DLD1 (cell line): Measurements from ENCODE around the gene GRM8.

ENCODE experiments used
- in situ Hi-C: cut with HindIII; loops from 2 replicates; pipeline ENCODE4 v1.10.0; 2017; ENCODE audit warnings: low sequenced_read_pairs

Gene GRM8

GRCh38 chr7:127252778-127253280, at the start of gene GRM8:
TSS of gene GRM8 (minus strand) at chr7:127252941.
- in situ Hi-C loops: no loop called here

- in situ Hi-C loops: no loop called here
Measured at GRCh38 chr7:127290801-127291361, 38.1 kb upstream of the GRM8 start.

DNA sequence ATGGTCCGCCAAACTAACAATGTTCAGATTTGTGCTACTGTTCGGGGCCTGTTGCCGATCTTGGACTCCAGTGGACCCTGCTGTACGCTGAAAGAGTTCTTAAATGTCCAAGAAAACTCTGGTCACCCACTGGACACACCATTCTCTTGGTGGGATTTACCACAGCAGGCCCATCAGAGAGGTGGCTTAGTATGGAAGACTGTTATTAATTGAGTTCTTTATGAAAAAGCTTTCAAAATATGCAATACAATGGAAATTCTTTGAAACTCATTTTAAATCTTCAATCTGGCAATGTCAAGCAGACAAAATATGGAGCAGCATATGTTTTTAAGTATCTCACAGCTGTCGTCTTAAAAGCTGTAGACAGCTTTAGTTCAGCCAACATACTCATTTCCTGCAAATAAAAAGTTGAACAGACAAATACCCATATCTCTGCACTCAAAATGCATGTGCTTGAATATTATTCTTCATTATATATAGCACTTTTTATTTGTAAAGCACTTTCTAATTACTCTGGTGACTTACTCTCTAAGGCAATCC, 37.4 kb upstream of the GRM8 start:
- in situ Hi-C loops: no loop called here

- in situ Hi-C loops: no loop called here
Measured at GRCh38 chr7:127287133-127287532, 34.4 kb upstream of the GRM8 start.

DNA sequence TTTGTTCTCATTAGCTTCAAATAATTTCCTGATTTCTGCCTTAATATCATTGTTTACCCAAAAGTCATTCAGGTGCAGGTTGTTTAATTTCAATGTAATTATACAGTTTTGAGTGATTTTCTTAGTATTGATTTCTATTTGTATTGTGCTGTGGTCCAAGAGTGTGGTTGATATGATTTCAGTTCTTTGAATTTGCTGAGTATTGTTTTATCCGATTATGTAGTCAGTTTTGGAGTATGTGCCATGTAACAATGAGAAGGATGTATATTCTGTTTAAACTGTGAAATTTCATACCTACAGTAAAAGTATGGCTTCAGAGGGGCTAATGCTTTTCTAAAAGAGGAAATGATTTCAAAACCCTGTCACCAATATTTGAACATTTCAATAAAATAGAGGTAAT, 17.4 kb upstream of the GRM8 start:
- in situ Hi-C loops: no loop called here

GRCh38 chr7:127266047-127266446, 13.3 kb upstream of the GRM8 start:
- in situ Hi-C loops: no loop called here

- in situ Hi-C loops: no loop called here
Measured at GRCh38 chr7:127264219-127264618, 11.5 kb upstream of the GRM8 start.

- in situ Hi-C loops: no loop called here
Measured at GRCh38 chr7:127258111-127258510, 5.4 kb upstream of the GRM8 start.

DNA sequence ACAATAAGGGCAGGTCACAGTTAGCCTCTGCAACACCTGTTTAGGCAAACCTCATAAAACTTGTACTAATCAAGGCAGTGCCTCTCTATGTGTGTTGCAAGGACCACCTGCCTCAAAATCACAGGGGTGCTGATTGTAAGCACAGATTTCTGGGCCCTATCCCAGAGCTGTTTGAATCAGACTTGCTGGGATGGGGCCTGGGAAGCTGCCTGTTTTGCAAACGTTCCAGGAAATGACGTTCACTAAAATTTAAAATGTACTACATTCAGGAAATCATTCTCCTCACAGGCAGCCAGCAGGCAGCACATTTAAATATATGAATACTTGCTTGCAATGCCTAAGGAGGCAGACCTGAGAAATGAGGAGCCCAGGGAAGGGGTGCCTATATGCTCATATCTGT, 4.3 kb upstream of the GRM8 start:
- in situ Hi-C loops: no loop called here

GRCh38 chr7:127256041-127256725, 3.4 kb upstream of the GRM8 start:
- in situ Hi-C loops: no loop called here

DNA sequence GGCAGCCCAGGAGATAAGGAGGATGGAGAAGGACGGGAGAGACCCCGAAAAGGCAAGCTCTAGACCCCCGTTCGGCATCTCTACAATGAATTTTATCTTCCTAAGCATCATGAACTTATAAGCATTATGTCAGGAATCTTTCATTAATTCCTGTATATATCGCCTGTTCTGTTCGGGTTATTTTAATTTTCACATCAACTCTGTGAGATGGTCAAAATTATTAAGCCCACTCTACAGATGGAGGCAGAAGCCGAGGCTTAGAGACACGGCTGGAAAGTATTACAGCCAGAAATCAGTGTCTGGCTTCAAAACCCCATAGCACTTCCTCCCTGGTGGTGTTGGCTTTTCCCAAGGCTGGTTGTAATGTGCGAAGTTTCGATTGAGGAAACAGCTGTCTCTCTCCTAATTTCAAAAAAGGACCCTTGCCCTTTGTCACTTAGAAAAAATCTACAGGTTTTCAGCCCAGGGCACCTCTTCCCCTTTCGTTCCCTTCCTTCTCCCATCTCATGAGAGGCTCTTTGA, 1.5 kb upstream of the GRM8 start:
- in situ Hi-C loops: no loop called here

DNA sequence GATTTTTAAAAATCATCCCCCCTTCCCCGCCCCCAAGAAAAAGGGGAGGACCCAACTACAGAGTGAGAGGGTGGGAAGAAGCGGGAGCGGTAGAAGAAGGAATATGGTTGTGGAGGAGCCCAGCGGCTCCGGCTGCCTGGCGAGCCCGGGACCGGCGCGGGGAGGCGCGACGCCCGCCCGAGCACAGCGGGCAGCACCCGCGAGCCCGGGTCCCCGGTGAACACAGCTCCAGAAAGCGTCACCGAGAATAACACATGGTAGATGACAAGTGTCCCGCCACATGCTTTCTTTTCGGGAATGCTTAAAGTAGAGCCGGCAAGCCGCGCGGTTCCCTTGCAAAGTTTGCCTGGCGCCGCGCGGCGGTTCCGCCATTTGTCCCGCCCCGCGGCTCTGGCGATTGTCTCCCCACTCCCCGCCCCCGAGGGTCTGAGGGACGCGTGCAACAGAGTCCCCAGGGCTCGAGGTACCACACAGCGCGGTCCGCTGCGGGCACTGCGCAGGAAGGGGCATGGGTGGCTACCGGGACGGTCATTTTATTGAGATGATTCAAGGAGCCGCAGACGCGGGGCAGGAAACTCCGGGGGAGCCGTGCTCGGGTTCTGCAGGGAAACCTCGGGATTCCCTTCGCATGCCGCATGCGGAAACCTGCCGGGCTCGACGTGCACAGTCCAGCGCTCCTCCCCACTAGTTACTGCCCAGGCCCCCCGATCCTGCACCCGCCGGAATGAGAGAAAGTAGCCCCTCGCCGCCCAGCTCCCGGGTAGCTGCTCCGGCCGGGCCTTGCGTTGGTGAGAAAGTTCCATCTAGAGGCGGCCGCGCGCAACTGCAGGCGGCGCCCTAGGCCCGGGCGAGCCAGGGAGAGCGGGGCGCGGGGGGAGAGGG, 781 bp upstream of the GRM8 start:
- in situ Hi-C loops: no loop called here

DNA sequence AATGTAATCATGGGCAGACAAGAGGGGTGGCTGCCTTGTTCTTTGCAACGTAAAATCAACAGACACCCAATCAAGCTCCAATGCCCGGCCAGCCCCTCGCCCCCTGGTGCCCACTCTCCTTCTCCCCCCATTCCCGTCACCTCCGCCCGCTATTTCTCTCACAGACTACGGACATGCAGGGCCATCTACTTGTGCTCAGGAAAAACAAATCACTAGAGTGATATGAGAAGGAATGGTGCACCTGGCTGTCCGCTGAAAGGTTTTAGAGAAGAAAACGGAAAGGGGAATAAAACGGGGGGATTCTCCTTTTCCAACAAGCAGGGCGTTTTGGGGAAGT, 396 bp downstream of the GRM8 start:
- in situ Hi-C loops: no loop called here

DNA sequence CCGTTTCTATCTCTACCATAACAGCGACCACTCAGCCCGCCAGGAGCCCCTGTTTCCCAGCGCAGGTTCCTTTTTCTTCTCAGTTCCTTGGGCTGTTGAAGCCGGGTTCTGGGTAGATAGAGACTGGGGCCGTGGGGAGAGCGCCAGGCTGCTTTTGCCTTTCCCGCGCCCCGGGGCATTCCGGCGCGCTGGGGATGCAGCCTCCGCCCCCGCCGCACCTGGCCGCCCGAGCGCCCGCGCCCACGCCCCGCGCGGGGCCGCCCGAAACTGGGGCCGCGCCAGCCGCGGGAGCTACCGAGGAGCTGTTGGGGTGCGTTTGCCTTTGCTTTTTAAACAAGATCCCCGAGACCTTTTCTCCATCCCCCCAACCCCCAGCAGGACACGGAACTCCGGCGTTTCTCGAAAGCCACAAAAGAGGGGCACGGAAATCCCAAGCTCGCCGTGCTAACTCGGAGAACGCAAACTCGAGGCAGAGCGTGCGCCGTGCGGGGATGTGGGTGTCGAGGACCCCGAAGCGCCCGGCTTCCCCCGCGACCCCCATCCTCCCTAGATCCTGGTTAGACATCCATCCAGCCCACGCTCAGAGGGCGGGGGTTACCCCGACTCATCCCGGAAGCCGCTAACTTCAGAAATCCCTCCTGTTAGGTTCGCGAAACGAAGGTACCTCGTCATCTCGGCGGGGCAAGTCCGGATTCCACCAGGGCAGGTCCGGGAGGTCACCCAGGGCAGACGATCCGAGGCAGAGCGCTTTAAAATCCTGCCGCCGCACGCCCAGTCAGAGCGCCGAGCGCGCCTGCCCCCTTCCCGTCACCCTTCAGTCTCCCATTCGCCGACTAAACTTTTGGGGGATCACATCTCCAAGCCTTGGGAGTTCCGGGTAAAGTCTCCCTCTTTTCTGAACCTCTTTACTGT, 1.0 kb downstream of the GRM8 start:
- in situ Hi-C loops: no loop called here

- in situ Hi-C loops: no loop called here
Measured at GRCh38 chr7:127251036-127251464, 1.7 kb downstream of the GRM8 start.

DNA sequence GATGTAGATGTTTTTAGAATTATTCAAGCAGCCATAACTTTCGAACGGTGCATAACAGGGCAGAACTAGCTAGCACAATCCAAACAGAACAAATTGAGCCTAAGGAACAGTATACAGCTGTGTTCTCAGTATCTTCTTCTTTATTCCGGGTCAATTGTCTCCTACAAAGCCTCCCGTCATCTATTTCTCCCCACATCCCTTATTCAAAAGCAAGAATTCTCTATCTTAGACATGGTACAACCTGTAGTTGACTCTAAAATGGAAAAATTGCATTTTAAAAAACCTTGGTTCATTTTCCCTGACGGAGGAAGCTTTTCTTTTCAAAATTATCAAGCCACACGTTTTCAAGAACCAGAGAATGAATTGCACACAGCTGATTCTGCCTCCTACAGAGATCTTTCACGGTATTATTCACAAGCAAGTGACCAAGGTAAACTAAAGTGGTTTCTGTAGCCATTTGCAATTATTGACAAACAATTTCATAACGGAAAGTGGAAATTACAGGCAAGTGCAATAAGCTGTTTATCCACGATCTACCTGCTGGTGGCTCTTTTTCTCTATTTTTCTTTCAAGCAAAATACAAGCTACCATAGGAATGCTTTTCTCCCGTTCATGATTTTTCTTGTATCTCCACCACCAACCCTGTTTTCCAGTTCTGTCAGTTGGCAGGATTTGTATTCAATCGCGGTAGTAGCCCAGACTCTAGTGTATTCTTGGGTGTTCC, 2.3 kb downstream of the GRM8 start:
- in situ Hi-C loops: no loop called here

- in situ Hi-C loops: no loop called here
Measured at GRCh38 chr7:127245607-127246006, 7.1 kb downstream of the GRM8 start.

DNA sequence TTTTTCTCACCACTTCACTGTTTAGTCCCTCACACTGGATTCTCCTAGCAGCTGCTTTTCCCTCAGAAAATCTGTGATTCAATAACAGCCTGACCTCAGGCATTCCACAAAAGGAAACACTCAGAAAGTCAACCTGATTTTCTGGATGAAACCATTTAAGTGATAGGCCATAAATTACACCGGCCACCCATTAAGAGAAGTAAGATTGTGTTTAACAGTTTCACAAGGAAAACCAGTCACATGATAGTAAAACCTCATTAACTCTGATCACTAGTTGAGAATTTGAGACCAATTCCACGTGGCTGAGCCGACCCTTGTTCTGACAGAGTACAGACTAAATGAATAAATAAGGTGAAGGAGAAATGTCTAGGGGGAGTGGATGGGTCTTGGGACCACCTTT, 7.7 kb downstream of the GRM8 start:
- in situ Hi-C loops: no loop called here

GRCh38 chr7:127239814-127240213, 12.9 kb downstream of the GRM8 start:
- in situ Hi-C loops: no loop called here

DNA sequence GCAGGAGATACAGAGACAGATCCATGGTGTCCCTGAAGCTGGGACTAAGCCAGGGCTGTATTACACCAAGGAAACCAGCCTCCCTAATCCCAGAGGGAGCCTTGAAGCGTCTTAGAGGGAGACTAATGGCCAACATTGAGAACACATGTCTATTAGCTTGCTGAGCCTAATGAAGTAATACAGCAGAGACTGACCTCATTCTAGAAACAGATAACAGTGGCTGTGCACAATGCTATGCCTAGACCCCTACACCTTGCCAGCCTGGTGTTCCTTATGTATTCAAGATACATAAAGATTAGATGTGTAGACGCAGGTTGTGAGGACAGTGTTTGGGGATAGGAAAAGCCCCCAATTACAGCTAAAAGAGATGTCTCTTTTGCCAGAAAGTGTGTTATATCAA, 19.1 kb downstream of the GRM8 start:
- in situ Hi-C loops: no loop called here
